ENCODE results near the gene LGALS3. TPM values are rescaled to one million over a fixed set of nuclear protein-coding genes. Genes with fewer than 3 reads are reported as not detected.
"Not testable (repeated sequence)": the region's sequence is repeated elsewhere in the genome, so short reads cannot be mapped to it uniquely, and the experiment has no call there.

Gene LGALS3
- 100 to 1,000 TPM in 1 of 2 experiments, 10 to 100 TPM in 1; 88.3 to 138 TPM for total RNA-seq

DNA sequence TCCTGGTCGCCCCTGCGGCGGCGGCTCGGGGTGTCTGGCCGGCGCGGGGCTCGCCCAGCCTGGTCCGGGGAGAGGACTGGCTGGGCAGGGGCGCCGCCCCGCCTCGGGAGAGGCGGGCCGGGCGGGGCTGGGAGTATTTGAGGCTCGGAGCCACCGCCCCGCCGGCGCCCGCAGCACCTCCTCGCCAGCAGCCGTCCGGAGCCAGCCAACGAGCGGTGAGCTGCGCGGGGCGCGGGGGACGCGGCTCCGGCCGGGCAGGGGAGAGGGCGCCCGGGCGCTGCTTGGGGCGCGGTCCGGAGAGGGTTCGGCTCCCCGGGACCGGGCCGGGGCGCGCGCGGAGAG lies at the start of gene LGALS3:
LGALS3 (plus strand) TSS at position 167 of the 342 bp plus-strand sequence. CDS start 8,122 bp downstream, outside the sequence.
- Mint-ChIP-seq H3K4me1 (peaks cover 63% of the 10 kb centered on the region), H3K4me3 (peak within 1 kb of the TSS; percentile 80), H3K27ac (peak within 1 kb of the TSS; percentile 75), H3K9me3 (ENCODE audit: low read depth) (no peaks in the 10 kb centered on the region), H3K36me3 (peaks cover 36% of the 10 kb centered on the region), H3K27me3 (peaks cover 5% of the 10 kb centered on the region)
- ATAC-seq (peak; percentile 76), DNase-seq (peak; percentile 61)
- CTCF ChIA-PET, result interaction anchor here (0.6 to 6.3 kb wide), 7 partner anchors 10 to 39 kb away, joined by 3 to 34 read pairs (median 4); no protein-coding TSS in a partner anchor

DNA sequence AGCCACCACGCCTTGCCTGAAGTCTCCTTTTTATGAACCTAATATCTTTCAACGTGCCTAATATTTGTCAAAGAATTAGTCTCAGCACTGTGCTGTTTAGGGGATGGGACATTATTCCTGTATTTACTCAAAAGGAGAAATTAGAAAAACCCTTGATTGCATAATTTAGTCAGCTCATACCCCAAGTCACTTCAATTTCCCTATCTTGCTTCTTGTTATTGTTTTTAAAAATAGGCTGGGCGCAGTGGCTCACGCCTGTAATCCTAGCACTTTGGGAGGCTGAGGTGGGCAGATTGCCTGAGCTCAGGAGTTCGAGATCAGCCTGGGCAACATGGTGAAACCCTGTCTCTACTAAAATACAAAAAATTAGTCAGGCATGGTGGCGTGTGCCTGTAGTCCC lies 49.1 kb upstream of the LGALS3 start:
- not testable (repeated sequence) for H3K27me3 Mint-ChIP-seq, H3K4me3 Mint-ChIP-seq, H3K36me3 Mint-ChIP-seq

DNA sequence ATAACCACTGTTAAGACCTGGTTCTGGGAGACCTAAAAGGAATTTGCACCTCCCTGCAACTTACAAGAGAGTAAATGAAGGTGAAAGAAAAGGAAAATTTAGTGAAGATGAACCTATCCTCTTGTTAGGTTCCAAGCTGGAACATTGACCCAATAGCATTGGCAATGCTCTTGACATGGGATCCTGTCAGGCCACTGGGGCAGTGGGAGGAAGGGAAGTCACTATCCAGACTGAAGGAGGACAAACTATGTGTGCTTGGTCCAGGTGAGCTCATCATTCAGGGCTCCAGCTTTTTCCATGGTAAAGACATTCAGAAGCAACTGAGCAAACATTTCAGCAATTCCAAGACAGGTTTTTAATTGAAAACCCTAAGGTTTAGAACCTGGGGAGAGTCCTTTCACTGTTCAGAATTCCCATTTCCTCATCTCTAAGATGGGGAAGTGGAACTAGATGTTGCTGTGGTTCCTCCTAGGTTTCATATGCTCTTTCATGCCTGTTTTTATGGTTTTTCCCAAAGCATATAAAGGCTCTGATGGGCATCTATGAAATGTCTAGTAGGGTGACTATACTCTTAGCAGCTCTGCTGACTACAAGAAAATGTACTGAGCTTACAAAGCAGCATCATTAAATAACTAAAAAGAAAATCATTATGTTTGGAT lies 44.5 kb upstream of the LGALS3 start:
- no peak overlapping the region for H3K27ac Mint-ChIP-seq
- H3K27me3 Mint-ChIP-seq, result no peaks in the 10 kb centered on the region
- CTCF ChIA-PET, result interaction anchor here (0.8 to 2.3 kb wide), 5 partner anchors 8 to 76 kb away, joined by 3 to 6 read pairs (median 3); partner anchors contain the start of gene MAPK1IP1L
- H3K4me1 Mint-ChIP-seq, result peaks cover 3% of the 10 kb centered on the region
- H3K4me3 Mint-ChIP-seq, result no peak overlapping the region
- H3K9me3 Mint-ChIP-seq (ENCODE audit: low read depth), result no peaks in the 10 kb centered on the region
- ATAC-seq (no peak), DNase-seq (no peak)
- no peaks in the 10 kb centered on the region for H3K36me3 Mint-ChIP-seq

More for the DNA sequence above, 49.1 kb upstream of the LGALS3 start:
- H3K27ac Mint-ChIP-seq; H3K9me3 Mint-ChIP-seq (ENCODE audit: low read depth); DNase-seq; ATAC-seq: not testable (repeated sequence)
- H3K4me1 Mint-ChIP-seq, result peaks cover 14% of the 10 kb centered on the region
- CTCF ChIA-PET, result interaction anchor here (0.9 to 2.2 kb wide), 4 partner anchors 10 to 81 kb away, joined by 3 to 8 read pairs (median 6); partner anchors contain the start of gene MAPK1IP1L

DNA sequence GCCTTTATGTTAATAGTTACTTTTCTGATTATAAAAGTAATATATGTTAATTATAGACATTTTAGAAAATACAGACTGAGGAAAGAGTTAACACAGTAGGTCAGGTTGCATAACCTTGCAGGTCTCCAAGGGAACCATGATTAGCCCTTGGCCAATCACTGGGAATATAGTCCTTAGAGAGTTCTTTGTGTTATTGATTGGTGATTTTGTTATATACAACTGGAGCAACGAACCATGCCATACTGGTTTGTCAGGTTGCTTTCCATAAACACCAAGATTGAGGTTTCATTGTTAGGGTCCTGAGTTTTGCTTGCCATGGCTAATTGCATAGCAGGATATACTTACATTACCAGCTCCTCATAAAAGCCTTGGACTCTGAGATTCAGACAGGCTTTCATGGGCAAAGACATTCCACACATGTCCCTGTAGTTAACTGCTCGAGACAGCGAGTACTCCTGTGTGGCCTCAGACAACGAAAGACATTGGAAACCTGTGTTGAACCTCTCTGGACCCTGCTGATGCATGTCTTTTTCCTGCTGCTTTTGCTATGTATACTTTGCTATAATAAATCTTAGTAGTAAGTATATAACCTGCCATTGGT lies 43.9 kb upstream of the LGALS3 start:
- H3K4me3 Mint-ChIP-seq, result no peak overlapping the region
- no peak overlapping the region for H3K27ac Mint-ChIP-seq
- DNase-seq, result no peak
- H3K36me3 Mint-ChIP-seq, result no peaks in the 10 kb centered on the region
- no peak for ATAC-seq
- peaks cover 8% of the 10 kb centered on the region for H3K4me1 Mint-ChIP-seq
- no peaks in the 10 kb centered on the region for H3K9me3 Mint-ChIP-seq (ENCODE audit: low read depth)
- CTCF ChIA-PET, result interaction anchor here (1.0 to 2.3 kb wide), 3 partner anchors 7 to 76 kb away, joined by 3 to 6 read pairs (median 3); partner anchors contain the start of gene MAPK1IP1L
- no peaks in the 10 kb centered on the region for H3K27me3 Mint-ChIP-seq

DNA sequence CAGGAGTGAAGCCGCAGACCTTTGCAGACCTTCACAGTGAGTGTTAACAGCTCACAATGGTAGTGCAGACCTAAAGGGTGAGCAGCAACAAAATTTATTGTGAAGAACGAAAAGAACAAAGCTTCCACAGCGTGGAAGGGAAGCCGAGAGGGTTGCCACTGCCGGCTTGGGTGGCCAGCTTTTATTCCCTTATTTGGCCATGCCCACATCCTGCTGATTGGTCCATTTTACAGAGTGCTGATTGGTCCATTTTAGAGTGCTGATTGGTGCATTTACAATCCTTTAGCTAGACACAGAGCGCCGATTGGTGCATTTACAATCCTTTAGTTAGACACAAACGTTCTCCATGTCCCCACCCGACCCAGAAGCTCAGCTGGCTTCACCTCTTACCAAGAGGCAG lies 42.1 kb upstream of the LGALS3 start:
- CTCF ChIA-PET, result interaction anchor here (0.7 to 6.3 kb wide), 6 partner anchors 10 to 82 kb away, joined by 3 to 54 read pairs (median 4); partner anchors contain the start of gene MAPK1IP1L
- H3K27me3 Mint-ChIP-seq, result no peaks in the 10 kb centered on the region
- H3K4me3 Mint-ChIP-seq, result no peak overlapping the region
- H3K4me1 Mint-ChIP-seq, result peaks cover 21% of the 10 kb centered on the region
- no peak overlapping the region for H3K27ac Mint-ChIP-seq
- DNase-seq, result no peak
- no peaks in the 10 kb centered on the region for H3K36me3 Mint-ChIP-seq
- H3K9me3 Mint-ChIP-seq (ENCODE audit: low read depth), result no peaks in the 10 kb centered on the region
- no peak for ATAC-seq

DNA sequence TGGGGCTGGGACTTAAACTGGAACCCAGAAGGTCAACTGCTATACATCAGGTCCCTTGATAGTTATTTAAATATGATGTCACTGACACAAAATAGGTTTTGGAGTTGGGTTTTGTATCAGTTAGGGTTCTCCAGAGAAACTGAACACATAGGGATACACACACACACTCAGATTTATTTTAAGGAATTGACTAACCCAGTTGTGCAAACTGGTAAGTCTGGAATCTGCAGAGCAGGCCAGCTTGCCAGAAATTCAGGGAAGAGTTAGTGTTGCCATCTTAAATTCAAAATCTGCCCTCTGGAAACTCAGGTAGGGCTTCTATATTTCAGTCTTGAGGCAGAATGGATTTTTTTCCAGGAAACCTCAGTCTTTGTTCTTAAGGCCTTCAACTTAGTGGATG lies 40.7 kb upstream of the LGALS3 start:
- Mint-ChIP-seq H3K36me3 (no peaks in the 10 kb centered on the region), H3K4me1 (peaks cover 32% of the 10 kb centered on the region), H3K9me3 (ENCODE audit: low read depth) (no peaks in the 10 kb centered on the region), H3K27me3 (no peaks in the 10 kb centered on the region), H3K27ac (no peak overlapping the region), H3K4me3 (no peak overlapping the region)
- CTCF ChIA-PET, result interaction anchor here (0.9 to 6.3 kb wide), 10 partner anchors 10 to 72 kb away, joined by 3 to 54 read pairs (median 13); partner anchors contain the start of genes LGALS3, MAPK1IP1L, SOCS4 and WDHD1
- no peak for ATAC-seq
- DNase-seq, result no peak

DNA sequence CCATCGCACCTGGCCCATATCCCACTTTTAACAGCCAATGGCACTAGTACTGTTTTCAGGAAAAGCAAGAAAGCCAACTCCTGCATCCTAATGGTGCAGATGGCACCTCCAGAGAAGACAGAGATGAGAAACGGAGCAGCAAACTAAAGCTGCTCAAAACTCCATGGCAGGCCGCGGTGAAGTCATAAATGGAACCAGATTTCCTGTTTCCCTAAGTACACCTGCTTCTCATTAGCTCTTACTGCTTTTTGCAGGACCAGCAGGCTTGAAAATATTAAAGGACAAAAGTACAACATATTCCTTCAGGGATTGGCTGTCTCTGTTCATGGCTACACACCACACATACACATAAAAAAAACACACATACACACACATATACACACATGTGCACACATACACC lies 36.7 kb upstream of the LGALS3 start:
- ATAC-seq, result no peak
- Mint-ChIP-seq H3K4me3 (no peak overlapping the region), H3K9me3 (ENCODE audit: low read depth) (no peaks in the 10 kb centered on the region), H3K4me1 (peaks cover 45% of the 10 kb centered on the region), H3K27ac (no peak overlapping the region), H3K27me3 (no peaks in the 10 kb centered on the region), H3K36me3 (no peaks in the 10 kb centered on the region)
- CTCF ChIA-PET, result interaction anchor here (0.9 to 6.3 kb wide), 13 partner anchors 8 to 99 kb away, joined by 3 to 54 read pairs (median 3); partner anchors contain the start of genes DLGAP5 and MAPK1IP1L
- DNase-seq, result no peak

DNA sequence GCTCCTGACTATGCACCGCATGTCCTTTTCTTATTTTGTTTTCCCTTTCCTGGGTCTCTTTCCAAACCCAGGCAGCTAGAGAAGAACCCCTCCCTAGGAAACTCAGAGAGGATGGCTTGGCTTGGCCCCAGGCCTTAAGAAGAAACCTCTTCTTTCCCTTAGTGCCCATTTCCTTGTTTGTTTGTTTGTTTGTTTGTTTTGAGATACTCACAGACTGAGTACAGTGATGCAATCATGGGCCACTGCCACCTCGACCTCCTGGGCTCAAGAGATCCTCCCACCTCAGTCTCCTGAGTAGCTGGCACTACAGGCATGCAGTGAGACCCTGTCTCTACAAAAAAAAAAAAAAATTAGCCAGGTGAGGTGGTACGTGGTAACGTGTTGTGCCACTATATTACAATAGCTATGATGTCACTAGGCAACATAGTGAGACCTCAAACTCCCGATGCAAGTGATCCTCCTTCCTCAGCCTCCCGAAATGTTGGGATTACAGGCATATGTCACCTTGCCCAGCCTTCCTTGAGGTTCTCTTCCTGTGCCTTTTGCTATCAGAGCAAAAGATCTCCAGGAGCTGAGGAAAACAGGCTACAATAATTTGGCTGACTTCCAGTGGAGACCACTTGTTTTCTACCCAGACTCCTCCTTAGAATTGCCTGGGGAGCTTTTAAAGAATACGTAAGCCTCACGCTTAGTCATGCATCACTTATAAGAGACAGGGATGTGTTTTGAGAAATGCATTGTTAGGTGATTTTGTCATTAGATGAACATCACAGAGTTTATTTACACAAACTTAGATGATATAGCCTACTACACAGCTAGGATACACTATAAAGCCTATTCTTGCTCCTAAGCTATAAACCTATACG lies 34.5 kb upstream of the LGALS3 start:
- ATAC-seq, result no peak
- no peak for DNase-seq
- CTCF ChIA-PET, result interaction anchor here (0.5 to 3.5 kb wide), 9 partner anchors 8 to 76 kb away, joined by 3 to 15 read pairs (median 3); partner anchors contain the start of gene MAPK1IP1L
- Mint-ChIP-seq H3K4me3 (no peak overlapping the region), H3K9me3 (ENCODE audit: low read depth) (no peaks in the 10 kb centered on the region), H3K27me3 (no peaks in the 10 kb centered on the region), H3K36me3 (peaks cover 1% of the 10 kb centered on the region), H3K4me1 (peaks cover 62% of the 10 kb centered on the region), H3K27ac (no peak overlapping the region)

DNA sequence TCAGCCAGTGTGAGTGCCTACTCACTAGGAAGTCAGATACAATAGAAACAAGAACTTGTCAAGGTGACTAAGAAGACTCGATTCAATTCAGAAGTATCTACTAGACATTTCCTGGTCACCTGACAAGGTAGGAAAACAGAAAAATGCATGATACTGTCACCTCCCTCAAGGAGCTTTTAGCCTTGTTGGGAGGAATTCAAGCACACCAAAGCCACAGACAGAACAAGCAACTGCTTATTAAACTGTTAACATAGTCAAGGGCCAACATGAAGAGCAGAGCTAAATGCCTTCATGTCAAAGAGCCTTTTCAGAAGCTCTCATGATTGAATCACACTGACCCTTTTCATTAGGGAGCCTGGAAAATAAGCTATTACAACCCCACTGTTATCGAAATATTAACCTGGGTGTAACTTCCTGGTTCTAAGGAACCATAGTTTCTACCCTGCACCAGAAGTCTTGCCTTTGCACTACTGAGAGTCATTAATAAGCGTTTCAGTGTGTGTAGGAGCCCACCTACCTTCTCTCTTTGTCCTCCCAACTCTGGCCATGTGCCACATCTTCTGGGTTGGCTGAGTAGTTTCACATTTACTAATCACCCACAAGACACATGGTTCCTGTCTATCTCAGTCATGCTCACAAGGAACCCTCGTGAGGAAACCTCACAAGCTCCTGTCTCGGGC lies 31.0 kb upstream of the LGALS3 start:
- H3K4me1 Mint-ChIP-seq, result peaks cover 65% of the 10 kb centered on the region
- no peaks in the 10 kb centered on the region for H3K27me3 Mint-ChIP-seq
- H3K27ac Mint-ChIP-seq, result peak overlapping the region; percentile 94
- no peaks in the 10 kb centered on the region for H3K9me3 Mint-ChIP-seq (ENCODE audit: low read depth)
- peaks cover 1% of the 10 kb centered on the region for H3K36me3 Mint-ChIP-seq
- ATAC-seq (peak; percentile 75), DNase-seq (peak; percentile 87)
- CTCF ChIA-PET, result interaction anchor here (1.0 to 3.8 kb wide), 11 partner anchors 8 to 173 kb away, joined by 3 to 33 read pairs (median 3); partner anchors contain the start of genes FBXO34, LGALS3, MAPK1IP1L and SOCS4
- peak overlapping the region; percentile 51 for H3K4me3 Mint-ChIP-seq

DNA sequence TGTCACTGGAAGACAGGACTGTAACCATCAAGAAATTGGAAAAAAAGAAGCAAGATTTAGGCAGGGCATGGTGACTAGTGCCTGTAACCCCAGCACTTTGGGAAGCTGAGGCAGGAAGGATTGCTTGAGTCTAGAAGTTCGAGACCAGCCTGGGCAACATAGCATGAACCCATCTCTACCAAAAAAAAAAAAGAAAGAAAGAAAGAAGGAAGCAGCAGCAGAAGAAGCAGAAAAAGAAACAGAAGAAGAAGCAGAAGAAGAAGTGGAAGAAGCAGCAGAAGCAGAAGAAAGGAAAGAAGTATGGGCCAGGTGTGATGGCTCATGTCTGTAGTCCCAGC lies 30.5 kb upstream of the LGALS3 start:
- no peaks in the 10 kb centered on the region for H3K9me3 Mint-ChIP-seq (ENCODE audit: low read depth)
- H3K4me1 Mint-ChIP-seq, result peaks cover 69% of the 10 kb centered on the region
- H3K36me3 Mint-ChIP-seq, result peaks cover 1% of the 10 kb centered on the region
- CTCF ChIA-PET, result interaction anchor here (1.0 to 3.8 kb wide), 9 partner anchors 8 to 172 kb away, joined by 3 to 33 read pairs (median 6); partner anchors contain the start of genes FBXO34, LGALS3, MAPK1IP1L and SOCS4
- H3K27me3 Mint-ChIP-seq, result no peaks in the 10 kb centered on the region
- peak overlapping the region; percentile 51 for H3K4me3 Mint-ChIP-seq
- H3K27ac Mint-ChIP-seq, result peak overlapping the region; percentile 94
- ATAC-seq (no peak), DNase-seq (no peak)

DNA sequence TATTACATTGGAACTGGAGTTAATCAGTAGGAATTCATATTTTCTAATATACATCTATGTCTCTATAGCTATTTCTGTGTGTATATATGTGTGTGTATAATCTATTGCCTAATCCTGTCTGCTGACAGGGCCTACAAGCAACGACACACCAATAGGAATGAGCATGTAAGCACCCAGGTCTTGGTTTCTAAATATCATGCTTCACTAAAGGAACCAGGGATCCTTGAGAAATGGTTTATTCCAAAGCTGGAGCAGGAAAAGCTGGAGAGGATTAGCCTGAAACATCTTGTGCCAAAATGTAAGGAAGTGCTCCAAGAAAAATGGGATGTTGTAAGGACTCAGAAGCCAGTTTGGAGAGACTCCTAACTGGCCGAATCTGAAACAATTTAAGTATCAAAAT lies 29.3 kb upstream of the LGALS3 start:
- ATAC-seq, result no peak
- no peak for DNase-seq
- peak overlapping the region; percentile 94 for H3K27ac Mint-ChIP-seq
- no peak overlapping the region for H3K4me3 Mint-ChIP-seq
- H3K4me1 Mint-ChIP-seq, result peaks cover 76% of the 10 kb centered on the region
- H3K27me3 Mint-ChIP-seq, result no peaks in the 10 kb centered on the region
- peaks cover 12% of the 10 kb centered on the region for H3K36me3 Mint-ChIP-seq
- H3K9me3 Mint-ChIP-seq (ENCODE audit: low read depth), result peaks cover 3% of the 10 kb centered on the region
- CTCF ChIA-PET, result interaction anchor here (0.5 to 3.8 kb wide), 8 partner anchors 8 to 93 kb away, joined by 3 to 33 read pairs (median 4); partner anchors contain the start of gene LGALS3

DNA sequence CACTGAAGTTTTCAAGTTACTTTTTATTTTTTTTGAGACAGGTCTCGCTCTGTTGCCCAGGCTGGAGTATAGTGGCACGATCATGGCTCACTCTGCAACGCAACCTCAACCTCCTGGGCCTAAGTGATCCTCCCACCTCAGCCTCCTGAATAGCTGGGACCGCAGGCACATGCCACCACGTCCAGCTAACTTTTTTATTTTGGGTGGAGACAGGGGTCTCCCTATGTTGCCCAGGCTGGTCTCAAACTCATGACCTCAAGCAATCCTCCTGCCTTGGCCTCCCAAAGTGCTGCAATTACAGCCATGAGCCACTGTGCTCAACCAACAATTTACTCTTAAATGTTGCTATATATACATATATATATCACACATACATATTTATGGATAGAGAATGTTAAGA lies 27.4 kb upstream of the LGALS3 start:
- Mint-ChIP-seq H3K36me3 (peaks cover 20% of the 10 kb centered on the region), H3K27me3 (no peaks in the 10 kb centered on the region), H3K4me1 (peaks cover 79% of the 10 kb centered on the region), H3K9me3 (ENCODE audit: low read depth) (peaks cover 8% of the 10 kb centered on the region), H3K27ac (peak overlapping the region; percentile 100), H3K4me3 (no peak overlapping the region)
- CTCF ChIA-PET, result interaction anchor here (1.2 to 5.2 kb wide), 9 partner anchors 9 to 62 kb away, joined by 3 to 34 read pairs (median 7); partner anchors contain the start of gene LGALS3
- ATAC-seq (no peak), DNase-seq (no peak)
